ENCODE results near the gene B3GLCT. TPM values are rescaled to one million over a fixed set of nuclear protein-coding genes. Genes with fewer than 3 reads are reported as not detected.

The B3GLCT gene
- total RNA-seq, 1 donor from 2014 or later = 12.7 TPM

- no peak overlapping the region for H3K27ac Mint-ChIP-seq (ENCODE audit: unreplicated experiment)
- no peaks in the 10 kb centered on the region for H3K36me3 Mint-ChIP-seq (ENCODE audit: low read depth)
- no peak for TF ChIP-seq CTCF (IDR thresholded peaks at IDR 0.05)
- H3K9me3 Mint-ChIP-seq (ENCODE audit: low read depth) = no peaks in the 10 kb centered on the region
- no peaks in the 10 kb centered on the region for H3K27me3 Mint-ChIP-seq (ENCODE audit: low read depth)
- peaks cover 4% of the 10 kb centered on the region for H3K4me1 Mint-ChIP-seq (ENCODE audit: low read depth)
- no peak overlapping the region for H3K4me3 Mint-ChIP-seq (ENCODE audit: unreplicated experiment)
- DNase-seq (ENCODE audit: low spot score) = no peak
These were observed 42.6 kb downstream of the B3GLCT start for GRCh38 chr13:31242367-31242766.

- Mint-ChIP-seq H3K9me3 (ENCODE audit: low read depth) (no peaks in the 10 kb centered on the region), H3K4me1 (ENCODE audit: low read depth) (peaks cover 4% of the 10 kb centered on the region), H3K4me3 (ENCODE audit: unreplicated experiment) (no peak overlapping the region), H3K36me3 (ENCODE audit: low read depth) (no peaks in the 10 kb centered on the region), H3K27ac (ENCODE audit: unreplicated experiment) (no peak overlapping the region), H3K27me3 (ENCODE audit: low read depth) (no peaks in the 10 kb centered on the region)
- no peak for TF ChIP-seq CTCF (IDR thresholded peaks at IDR 0.05)
- no peak for DNase-seq (ENCODE audit: low spot score)
These were observed 43.1 kb downstream of the B3GLCT start for GRCh38 chr13:31242916-31243315.

GRCh38 chr13:31245598-31246373, 46.0 kb downstream of the B3GLCT start:
- Mint-ChIP-seq H3K27me3 (ENCODE audit: low read depth) (no peaks in the 10 kb centered on the region), H3K4me3 (ENCODE audit: unreplicated experiment) (no peak overlapping the region), H3K36me3 (ENCODE audit: low read depth) (no peaks in the 10 kb centered on the region), H3K9me3 (ENCODE audit: low read depth) (no peaks in the 10 kb centered on the region), H3K27ac (ENCODE audit: unreplicated experiment) (no peak overlapping the region), H3K4me1 (ENCODE audit: low read depth) (peaks cover 4% of the 10 kb centered on the region)
- no peak for TF ChIP-seq CTCF (IDR thresholded peaks at IDR 0.05)
- no peak for DNase-seq (ENCODE audit: low spot score)

GRCh38 chr13:31246918-31247317, 47.1 kb downstream of the B3GLCT start:
- no peak overlapping the region for H3K4me3 Mint-ChIP-seq (ENCODE audit: unreplicated experiment)
- no peak overlapping the region for H3K27ac Mint-ChIP-seq (ENCODE audit: unreplicated experiment)
- no peaks in the 10 kb centered on the region for H3K27me3 Mint-ChIP-seq (ENCODE audit: low read depth)
- H3K9me3 Mint-ChIP-seq (ENCODE audit: low read depth) = peaks cover 6% of the 10 kb centered on the region
- peaks cover 4% of the 10 kb centered on the region for H3K4me1 Mint-ChIP-seq (ENCODE audit: low read depth)
- no peak for DNase-seq (ENCODE audit: low spot score)
- peaks cover 8% of the 10 kb centered on the region for H3K36me3 Mint-ChIP-seq (ENCODE audit: low read depth)
- no peak for TF ChIP-seq CTCF (IDR thresholded peaks at IDR 0.05)

GRCh38 chr13:31248361-31248760, 48.6 kb downstream of the B3GLCT start:
- no peaks in the 10 kb centered on the region for H3K27me3 Mint-ChIP-seq (ENCODE audit: low read depth)
- H3K9me3 Mint-ChIP-seq (ENCODE audit: low read depth) = peaks cover 11% of the 10 kb centered on the region
- no peak for TF ChIP-seq CTCF (IDR thresholded peaks at IDR 0.05)
- H3K4me1 Mint-ChIP-seq (ENCODE audit: low read depth) = no peaks in the 10 kb centered on the region
- H3K4me3 Mint-ChIP-seq (ENCODE audit: unreplicated experiment) = no peak overlapping the region
- H3K36me3 Mint-ChIP-seq (ENCODE audit: low read depth) = peaks cover 10% of the 10 kb centered on the region
- no peak for DNase-seq (ENCODE audit: low spot score)
- no peak overlapping the region for H3K27ac Mint-ChIP-seq (ENCODE audit: unreplicated experiment)

Data from chondrocyte (in vitro differentiated cells).